ENCODE measurements around the gene HORMAD2. TPM values are rescaled to one million over a fixed set of nuclear protein-coding genes. Genes with fewer than 3 reads are reported as not detected.

Gene HORMAD2
- total RNA-seq, 1 experiment from 2014 or later, result not detected

- no peaks in the 10 kb centered on the region for H3K27me3 ChIP-seq (ENCODE audit: low read length)
- ChIA-PET POLR2A (ENCODE audit: unreplicated experiment) (interaction anchor here (0.5 kb wide), 1 partner anchor 15 kb away, joined by 5 read pairs; no protein-coding TSS in a partner anchor), CTCF (no interaction called here)
- ATAC-seq (peak; percentile 49), DNase-seq (peak; percentile 79)
- no peaks in the 10 kb centered on the region for H3K79me2 ChIP-seq (ENCODE audit: low read length)
- H4K20me1 ChIP-seq (ENCODE audit: low read length), result no peaks in the 10 kb centered on the region
- peaks cover 3% of the 10 kb centered on the region for H3F3A ChIP-seq (ENCODE audit: low read length, unreplicated experiment)
- H3K9ac ChIP-seq (ENCODE audit: low read length), result peak overlapping the region; percentile 76
- H3K4me3 ChIP-seq (ENCODE audit: low read length), result no peak overlapping the region
- peak overlapping the region; percentile 92 for H3K27ac ChIP-seq (ENCODE audit: low read length)
- intact Hi-C loops (cut with micrococcal nuclease), result no loop called here
- TF ChIP-seq EZH2 (IDR thresholded peaks at IDR 0.05; ENCODE audit: low read length, unreplicated experiment), result no peak
- 0 out of 2 replicates have a peak, but pooled peaks have one; percentile 22 for TF ChIP-seq CTCF (conservative IDR thresholded peaks at IDR 0.05; ENCODE audit: low read depth, low read length)
- no peaks in the 10 kb centered on the region for H3K9me3 ChIP-seq (ENCODE audit: low read length)
- BruUV-seq (replicated peaks), result TSS peak; percentile 8
- H3K4me2 ChIP-seq (ENCODE audit: low read length), result peak overlapping the region; percentile 29; the same call in 1 of the 2 replicates
- H3K4me1 ChIP-seq (ENCODE audit: insufficient read depth, low read length), result peaks cover 49% of the 10 kb centered on the region
- no peaks in the 10 kb centered on the region for H3K36me3 ChIP-seq (ENCODE audit: low read depth, low read length)
- H3K9me2 ChIP-seq (replicated peaks; ENCODE audit: low read length), result no peaks in the 10 kb centered on the region
- no peak overlapping the region for H2AFZ ChIP-seq (ENCODE audit: low read length)
Observed at GRCh38 chr22:30224161-30224857, 144.0 kb downstream of the HORMAD2 start.

GRCh38 chr22:30225220-30225927 is 145.1 kb downstream of the HORMAD2 start:
- ATAC-seq (no peak; the same call in 1 of the 2 replicates), DNase-seq (peak; percentile 40)
- peaks cover 53% of the 10 kb centered on the region for H3K4me1 ChIP-seq (ENCODE audit: insufficient read depth, low read length)
- H3K27ac ChIP-seq (ENCODE audit: low read length), result peak overlapping the region; percentile 92
- no TSS peak for BruUV-seq (replicated peaks)
- no peaks in the 10 kb centered on the region for H4K20me1 ChIP-seq (ENCODE audit: low read length)
- H3K4me3 ChIP-seq (ENCODE audit: low read length), result no peak overlapping the region
- no peak overlapping the region for H3K4me2 ChIP-seq (ENCODE audit: low read length)
- H2AFZ ChIP-seq (ENCODE audit: low read length), result no peak overlapping the region
- no peaks in the 10 kb centered on the region for H3K27me3 ChIP-seq (ENCODE audit: low read length)
- no peaks in the 10 kb centered on the region for H3K36me3 ChIP-seq (ENCODE audit: low read depth, low read length)
- peak overlapping the region; percentile 76 for H3K9ac ChIP-seq (ENCODE audit: low read length)
- intact Hi-C loops (cut with micrococcal nuclease), result no loop called here
- no peak for TF ChIP-seq EZH2phosphoT487 (IDR thresholded peaks at IDR 0.05; ENCODE audit: borderline replicate concordance, low read length)
- TF ChIP-seq CTCF (conservative IDR thresholded peaks at IDR 0.05; ENCODE audit: low read depth, low read length), result no peak
- TF ChIP-seq EZH2 (IDR thresholded peaks at IDR 0.05; ENCODE audit: low read length, unreplicated experiment), result no peak
- no peaks in the 10 kb centered on the region for H3K9me2 ChIP-seq (replicated peaks; ENCODE audit: low read length)
- H3K9me3 ChIP-seq (ENCODE audit: low read length), result no peaks in the 10 kb centered on the region
- ChIA-PET POLR2A (ENCODE audit: unreplicated experiment) (interaction anchor here (0.6 to 0.7 kb wide), 2 partner anchors 16 to 23 kb away, joined by 3 read pairs; no protein-coding TSS in a partner anchor), CTCF (interaction anchor here (0.6 kb wide), 1 partner anchor 18 kb away, joined by 6 read pairs; no protein-coding TSS in a partner anchor)
- H3K79me2 ChIP-seq (ENCODE audit: low read length), result no peaks in the 10 kb centered on the region
- peaks cover 3% of the 10 kb centered on the region for H3F3A ChIP-seq (ENCODE audit: low read length, unreplicated experiment)

Data from PC-3 (cell line).